AG10803 (cell line): ENCODE data around the gene CBFA2T3.

Experiments used
- DNase-seq: peaks from one replicate; pipeline ENCODE4 v3.0.0; 2010; ENCODE audit warnings: low read depth
- H3K4me3 ChIP-seq: 2 replicates; pipeline ENCODE4 v1.5.1; 2011; ENCODE audit warnings: mild to moderate bottlenecking, low read length, control low read depth
- CTCF ChIP-seq: conservative IDR thresholded peaks from 2 replicates; pipeline ENCODE4 v1.5.1; 2011; ENCODE audit warnings: mild to moderate bottlenecking, low read length, control low read depth, inconsistent platforms

CBFA2T3 gene

GRCh38 chr16:88906535-88907105 lies 70.4 kb downstream of the CBFA2T3 start:
- TF ChIP-seq CTCF = no peak
- DNase-seq = no peak

GRCh38 chr16:88906020-88906419 lies 71.0 kb downstream of the CBFA2T3 start:
- DNase-seq = no peak
- no peak for TF ChIP-seq CTCF
- no peak overlapping the region for H3K4me3 ChIP-seq

More at GRCh38 chr16:88906535-88907105, 70.4 kb downstream of the CBFA2T3 start:
- no peak overlapping the region for H3K4me3 ChIP-seq

DNA sequence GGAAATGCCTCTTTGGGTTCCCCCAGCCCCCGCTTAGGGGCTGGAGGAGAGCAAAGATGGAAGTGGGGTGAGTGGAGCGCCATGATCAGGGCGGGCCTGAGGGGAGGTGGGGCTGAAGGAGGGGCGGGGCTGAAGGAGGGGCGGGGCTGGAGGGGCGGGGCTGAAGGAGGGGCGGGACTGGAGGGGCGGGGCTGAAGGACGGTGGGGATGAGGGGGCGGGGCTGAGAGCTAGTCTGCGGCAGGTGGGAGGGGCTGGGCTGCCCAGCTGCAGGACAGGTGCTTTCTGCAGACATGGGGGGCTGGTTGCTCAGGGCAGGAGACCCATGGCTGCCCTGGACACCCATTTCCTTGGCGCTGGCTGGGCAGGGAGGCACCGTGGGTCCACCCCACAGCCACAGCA lies 71.4 kb downstream of the CBFA2T3 start:
- no peak for DNase-seq
- no peak for TF ChIP-seq CTCF
- no peak overlapping the region for H3K4me3 ChIP-seq

DNA sequence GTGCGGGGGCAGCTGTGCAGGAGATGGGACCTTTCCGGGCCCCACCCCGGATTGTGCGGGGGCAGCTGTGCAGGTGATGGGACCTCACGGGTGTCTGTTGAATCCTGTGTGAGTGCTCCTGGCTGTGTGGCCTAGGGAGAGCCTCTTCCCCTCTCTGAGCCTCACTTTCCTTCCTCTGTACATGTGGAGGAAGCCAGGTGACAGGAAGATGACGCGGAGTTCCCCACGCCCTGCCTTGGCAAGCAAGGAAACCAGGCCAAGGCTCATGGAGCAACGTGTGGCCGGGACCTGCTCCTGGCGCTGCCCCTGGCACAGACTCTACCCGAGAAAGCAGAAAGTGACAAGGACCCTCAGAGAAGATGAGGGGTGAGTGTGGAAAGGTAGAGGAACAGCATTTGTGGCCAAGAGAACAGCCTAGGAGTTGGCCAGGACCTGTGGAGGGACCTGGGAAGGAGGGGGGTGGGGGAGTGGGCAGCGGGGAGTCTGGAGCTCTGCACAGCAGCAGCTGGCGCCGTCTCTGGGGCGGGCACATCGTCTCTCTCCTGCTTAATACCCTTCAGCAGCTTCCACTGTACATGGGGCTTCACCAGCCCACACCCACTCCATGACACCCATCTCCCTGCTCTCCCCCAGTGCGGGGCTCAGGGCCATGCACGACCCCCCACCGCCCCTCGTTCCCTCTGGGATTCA lies 72.2 kb downstream of the CBFA2T3 start:
- no peak overlapping the region for H3K4me3 ChIP-seq
- no peak for TF ChIP-seq CTCF
- DNase-seq = no peak

DNA sequence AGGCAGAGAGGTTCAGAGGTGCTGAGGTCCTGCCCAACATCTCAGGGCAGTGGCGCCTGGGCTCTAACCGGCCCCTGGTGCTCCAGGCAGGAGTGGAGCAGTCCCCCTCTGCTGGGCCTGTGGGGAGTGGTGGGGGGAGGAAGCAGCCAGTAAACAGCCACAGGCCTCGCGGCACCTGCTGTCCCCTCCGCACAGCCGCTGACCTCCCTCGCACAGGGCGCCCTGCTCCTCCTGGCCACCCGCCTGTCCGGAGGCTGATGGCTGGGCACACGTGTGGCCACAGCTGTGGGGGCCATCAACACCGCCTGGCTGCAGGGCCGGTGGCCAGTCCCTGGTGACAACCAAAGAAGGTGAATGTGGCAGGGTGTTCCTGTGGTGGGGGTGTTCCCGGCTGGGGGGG lies 73.7 kb downstream of the CBFA2T3 start:
- no peak for DNase-seq
- TF ChIP-seq CTCF = no peak

DNA sequence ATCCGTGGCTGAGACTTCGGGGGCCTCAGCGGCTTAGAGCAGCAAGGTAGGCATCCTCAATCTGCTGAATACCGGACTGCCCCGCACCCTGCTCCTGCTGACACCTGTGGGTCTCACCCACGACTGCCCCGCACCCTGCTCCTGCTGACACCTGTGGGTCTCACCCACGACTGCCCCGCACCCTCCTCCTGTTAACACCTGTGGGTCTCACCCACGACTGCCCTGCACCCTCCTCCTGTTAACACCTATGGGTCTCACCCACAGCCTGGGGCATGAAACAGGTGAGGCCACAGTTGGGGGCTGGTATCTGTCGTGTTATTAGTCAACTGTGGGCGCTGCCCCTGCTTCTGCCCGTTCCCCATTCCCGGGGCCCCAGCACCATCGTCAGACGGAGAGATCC lies 74.3 kb downstream of the CBFA2T3 start:
- no peak for TF ChIP-seq CTCF
- no peak for DNase-seq
- H3K4me3 ChIP-seq = no peak overlapping the region

More for the DNA sequence above, 73.7 kb downstream of the CBFA2T3 start:
- H3K4me3 ChIP-seq = no peak overlapping the region

DNA sequence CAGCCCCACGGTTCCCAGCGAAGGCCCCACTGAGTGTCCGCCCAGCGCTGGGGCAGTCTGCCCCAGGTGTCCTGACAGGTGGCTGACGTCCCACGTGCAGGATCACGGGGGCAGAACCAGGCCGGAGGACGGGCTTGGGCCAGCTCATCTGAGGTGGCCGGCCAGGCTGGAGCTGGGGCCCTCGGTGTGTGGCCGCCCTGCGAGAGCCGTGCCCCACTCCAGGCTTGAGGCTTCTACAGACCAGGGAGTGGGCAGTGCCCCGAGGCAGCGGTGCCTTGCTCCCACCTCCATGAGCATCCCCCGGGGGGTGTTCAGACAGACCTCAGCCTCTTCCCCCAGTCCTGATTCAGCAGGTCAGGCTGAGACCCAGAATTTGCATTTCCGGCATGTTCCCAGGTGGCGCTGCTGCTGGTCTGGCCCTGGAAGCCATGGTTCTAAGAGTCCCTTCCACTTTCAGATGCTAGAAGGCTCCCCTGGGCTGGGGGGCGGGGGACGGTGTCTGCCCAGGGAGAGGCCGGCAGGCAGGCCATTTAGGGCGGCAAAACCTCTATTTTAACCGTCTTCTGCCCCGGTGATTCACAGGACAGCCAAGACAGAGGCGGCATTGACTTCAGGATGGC lies 75.2 kb downstream of the CBFA2T3 start:
- TF ChIP-seq CTCF = no peak
- no peak for DNase-seq
- no peak overlapping the region for H3K4me3 ChIP-seq
